Measurements from ENCODE around the gene NCKIPSD. TPM values are rescaled to one million over a fixed set of nuclear protein-coding genes. Genes with fewer than 3 reads are reported as not detected.

Gene NCKIPSD
- total RNA-seq, 4 donors from 2014 or later = 13.2 to 33.1 (median 19.4) TPM

DNA sequence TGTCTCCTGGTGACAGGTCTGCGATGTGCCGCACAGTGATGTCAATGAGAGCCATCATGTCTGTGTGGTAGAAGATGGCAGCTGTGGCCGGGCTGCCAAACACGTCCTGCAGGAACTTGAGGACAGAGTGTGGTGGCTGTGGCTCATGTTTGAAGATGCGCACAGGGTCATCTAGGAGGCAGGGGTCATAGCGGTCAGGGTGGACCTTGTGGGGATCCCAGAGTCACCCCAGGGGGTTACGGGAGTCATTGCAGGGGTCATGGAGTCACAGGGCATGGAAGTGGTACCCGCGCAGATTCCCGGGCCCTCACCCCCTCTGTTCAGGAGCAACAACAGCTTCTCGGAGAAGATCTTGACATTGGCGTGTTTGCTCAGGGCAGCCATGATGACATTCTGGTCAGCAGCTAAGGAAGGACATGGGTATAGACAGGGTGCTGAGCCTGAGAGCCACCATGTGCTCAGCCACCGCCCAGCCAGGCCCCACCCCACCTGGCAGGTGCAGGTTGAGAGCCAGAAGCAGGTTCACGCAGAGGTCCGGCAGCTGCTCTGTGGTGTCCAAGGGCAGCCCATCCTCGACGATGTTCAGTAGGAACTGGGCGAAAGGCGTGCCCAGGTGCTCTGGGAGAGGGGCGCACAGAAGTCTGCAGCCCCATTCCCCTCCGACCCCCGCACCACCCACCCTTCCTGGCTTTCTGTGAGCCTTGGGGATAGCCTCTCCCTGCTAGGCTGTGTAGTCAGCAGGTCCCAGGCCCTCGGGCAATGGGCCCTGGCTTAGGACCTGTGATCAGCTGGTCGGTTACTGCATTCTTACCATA, 6.9 kb downstream of the NCKIPSD start:
- DNase-seq = no peak
- ATAC-seq = no peak
- H3K4me1 ChIP-seq = peaks cover 4 to 6% of the 10 kb centered on the region in 2 donors
- peaks cover 0 to 41% of the 10 kb centered on the region in 2 donors for H3K36me3 ChIP-seq
- H3K9me3 ChIP-seq = no peaks in the 10 kb centered on the region
- no peaks in the 10 kb centered on the region for H3K27me3 ChIP-seq
- no peak overlapping the region for H3K4me3 ChIP-seq
- in situ Hi-C loops (cut with MboI; ENCODE audit: low sequenced_read_pairs in 4 of 4) (no loop called here), intact Hi-C loops (cut with DNase I; ENCODE audit: low total_unique reads) (no loop called here)
- TF ChIP-seq POLR2A (IDR thresholded peaks at IDR 0.05) = no peak
- TF ChIP-seq, protein P1, sequence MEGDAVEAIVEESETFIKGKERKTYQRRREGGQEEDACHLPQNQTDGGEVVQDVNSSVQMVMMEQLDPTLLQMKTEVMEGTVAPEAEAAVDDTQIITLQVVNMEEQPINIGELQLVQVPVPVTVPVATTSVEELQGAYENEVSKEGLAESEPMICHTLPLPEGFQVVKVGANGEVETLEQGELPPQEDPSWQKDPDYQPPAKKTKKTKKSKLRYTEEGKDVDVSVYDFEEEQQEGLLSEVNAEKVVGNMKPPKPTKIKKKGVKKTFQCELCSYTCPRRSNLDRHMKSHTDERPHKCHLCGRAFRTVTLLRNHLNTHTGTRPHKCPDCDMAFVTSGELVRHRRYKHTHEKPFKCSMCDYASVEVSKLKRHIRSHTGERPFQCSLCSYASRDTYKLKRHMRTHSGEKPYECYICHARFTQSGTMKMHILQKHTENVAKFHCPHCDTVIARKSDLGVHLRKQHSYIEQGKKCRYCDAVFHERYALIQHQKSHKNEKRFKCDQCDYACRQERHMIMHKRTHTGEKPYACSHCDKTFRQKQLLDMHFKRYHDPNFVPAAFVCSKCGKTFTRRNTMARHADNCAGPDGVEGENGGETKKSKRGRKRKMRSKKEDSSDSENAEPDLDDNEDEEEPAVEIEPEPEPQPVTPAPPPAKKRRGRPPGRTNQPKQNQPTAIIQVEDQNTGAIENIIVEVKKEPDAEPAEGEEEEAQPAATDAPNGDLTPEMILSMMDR (IDR thresholded peaks at IDR 0.05 in 4 of 5, conservative IDR thresholded peaks at IDR 0.05 in 1 of 5) = no peak
- H3K27ac ChIP-seq = no peak overlapping the region

- in situ Hi-C loops (cut with MboI; ENCODE audit: low sequenced_read_pairs in 4 of 4) = no loop called here
- DNase-seq = no peak
These were observed 7.7 kb downstream of the NCKIPSD start for GRCh38 chr3:48678056-48678455.

DNA sequence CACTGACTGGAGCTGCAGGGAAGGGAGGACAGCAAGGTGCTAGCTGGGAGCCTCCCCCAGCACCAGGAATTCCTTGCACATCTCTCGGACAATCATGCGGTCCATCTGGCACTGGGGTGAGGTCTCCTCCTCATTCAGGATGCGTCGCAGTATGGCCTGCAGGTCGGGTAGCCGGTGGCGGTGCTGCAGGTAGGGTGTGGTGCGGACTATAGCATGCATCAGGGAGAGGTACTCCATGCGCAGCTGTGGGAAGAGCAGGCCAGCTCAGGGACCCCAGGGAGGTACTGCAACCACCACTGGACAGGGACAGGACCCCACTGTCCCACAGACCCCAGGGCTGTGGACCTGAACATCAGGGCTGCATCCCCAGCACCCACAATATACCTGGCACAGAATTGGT, 11.2 kb downstream of the NCKIPSD start:
- Histone ChIP-seq H3K4me1 (no peaks in the 10 kb centered on the region), H3K9me3 (no peaks in the 10 kb centered on the region), H3K27me3 (no peaks in the 10 kb centered on the region), H3K4me3 (no peak overlapping the region), H3K36me3 (peaks cover 0 to 17% of the 10 kb centered on the region in 2 donors), H3K27ac (no peak overlapping the region)
- no peak for TF ChIP-seq POLR2A (IDR thresholded peaks at IDR 0.05)
- TF ChIP-seq, protein P1 (IDR thresholded peaks at IDR 0.05 in 4 of 5, conservative IDR thresholded peaks at IDR 0.05 in 1 of 5) = no peak
- intact Hi-C loops (cut with DNase I; ENCODE audit: low total_unique reads) = no loop called here
- ATAC-seq = no peak
- in situ Hi-C loops (cut with MboI; ENCODE audit: low sequenced_read_pairs in 4 of 4) = no loop called here
- DNase-seq = no peak

More at GRCh38 chr3:48678056-48678455, 7.7 kb downstream of the NCKIPSD start:
- H3K27ac ChIP-seq = no peak overlapping the region
- intact Hi-C loops (cut with DNase I; ENCODE audit: low total_unique reads) = no loop called here
- no peaks in the 10 kb centered on the region for H3K4me1 ChIP-seq
- TF ChIP-seq, protein P1 (IDR thresholded peaks at IDR 0.05 in 4 of 5, conservative IDR thresholded peaks at IDR 0.05 in 1 of 5) = no peak
- TF ChIP-seq POLR2A (IDR thresholded peaks at IDR 0.05) = no peak
- H3K36me3 ChIP-seq = peaks cover 0 to 41% of the 10 kb centered on the region in 2 donors
- no peak for ATAC-seq
- H3K4me3 ChIP-seq = no peak overlapping the region
- no peaks in the 10 kb centered on the region for H3K27me3 ChIP-seq
- no peaks in the 10 kb centered on the region for H3K9me3 ChIP-seq

DNA sequence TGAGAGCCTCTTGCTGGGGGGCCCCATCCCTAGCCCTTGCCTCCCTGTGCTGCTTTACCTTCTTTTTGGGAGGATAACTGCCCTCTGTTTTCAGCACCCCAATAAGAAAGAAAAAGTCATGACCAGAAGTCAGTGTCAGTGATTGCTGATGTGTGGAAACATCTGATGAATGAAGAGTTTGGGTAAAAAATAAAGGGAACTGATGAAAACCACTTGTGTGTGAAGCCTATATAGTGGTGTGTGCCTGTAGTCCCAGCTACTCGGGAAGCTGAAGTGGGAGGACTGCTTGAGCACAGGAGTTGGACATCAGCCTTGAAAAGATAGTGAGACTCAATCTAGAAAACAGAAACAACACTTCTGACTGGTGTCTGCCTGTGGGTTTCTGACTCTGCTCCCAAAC, 13.2 kb downstream of the NCKIPSD start:
- no peaks in the 10 kb centered on the region for H3K36me3 ChIP-seq
- no peaks in the 10 kb centered on the region for H3K27me3 ChIP-seq
- no peak overlapping the region for H3K4me3 ChIP-seq
- DNase-seq = no peak
- no peak overlapping the region for H3K27ac ChIP-seq
- in situ Hi-C loops (cut with MboI; ENCODE audit: low sequenced_read_pairs in 4 of 4) (no loop called here), intact Hi-C loops (cut with DNase I; ENCODE audit: low total_unique reads) (no loop called here)
- no peaks in the 10 kb centered on the region for H3K4me1 ChIP-seq
- ATAC-seq = no peak
- TF ChIP-seq, protein P1 (IDR thresholded peaks at IDR 0.05 in 4 of 5, conservative IDR thresholded peaks at IDR 0.05 in 1 of 5) = no peak
- no peak for TF ChIP-seq POLR2A (IDR thresholded peaks at IDR 0.05)
- H3K9me3 ChIP-seq = no peaks in the 10 kb centered on the region
